ENCODE data around the gene OR52E6. TPM values are rescaled to one million over a fixed set of nuclear protein-coding genes. Genes with fewer than 3 reads are reported as not detected.

Gene OR52E6
- total RNA-seq, 2 experiments from 2014 or later, result not detected

GRCh38 chr11:5878564-5878963, 36.9 kb upstream of the OR52E6 start:
- no TSS peak for BruUV-seq (replicated peaks)
- no peaks in the 10 kb centered on the region for H3K79me2 ChIP-seq (ENCODE audit: insufficient read depth, low read depth, low read length)
- no peak overlapping the region for H3K4me2 ChIP-seq (ENCODE audit: low read length)
- no peak overlapping the region for H3K4me3 ChIP-seq (ENCODE audit: low read depth, low read length, poor library complexity, severe bottlenecking)
- CTCF ChIA-PET (ENCODE audit: unreplicated experiment), result no interaction called here
- no peaks in the 10 kb centered on the region for H3K4me1 ChIP-seq (ENCODE audit: insufficient read depth, low read length, poor library complexity, severe bottlenecking)
- no peaks in the 10 kb centered on the region for H3K36me3 ChIP-seq (ENCODE audit: insufficient read depth, low read length)
- no peak overlapping the region for H3K27ac ChIP-seq (ENCODE audit: low read depth, low read length, poor library complexity, severe bottlenecking)
- POLR2A ChIA-PET, result no interaction called here
- no peaks in the 10 kb centered on the region for H3K9me3 ChIP-seq (ENCODE audit: low read length)
- H4K20me1 ChIP-seq (ENCODE audit: insufficient read depth, low read length), result no peaks in the 10 kb centered on the region
- intact Hi-C loops (cut with micrococcal nuclease; ENCODE audit: unreplicated experiment), result no loop called here
- no peaks in the 10 kb centered on the region for H3K9me2 ChIP-seq (ENCODE audit: insufficient read depth, low read length)
- no peak overlapping the region for H2AFZ ChIP-seq (ENCODE audit: low read length)
- TF ChIP-seq, protein P1, sequence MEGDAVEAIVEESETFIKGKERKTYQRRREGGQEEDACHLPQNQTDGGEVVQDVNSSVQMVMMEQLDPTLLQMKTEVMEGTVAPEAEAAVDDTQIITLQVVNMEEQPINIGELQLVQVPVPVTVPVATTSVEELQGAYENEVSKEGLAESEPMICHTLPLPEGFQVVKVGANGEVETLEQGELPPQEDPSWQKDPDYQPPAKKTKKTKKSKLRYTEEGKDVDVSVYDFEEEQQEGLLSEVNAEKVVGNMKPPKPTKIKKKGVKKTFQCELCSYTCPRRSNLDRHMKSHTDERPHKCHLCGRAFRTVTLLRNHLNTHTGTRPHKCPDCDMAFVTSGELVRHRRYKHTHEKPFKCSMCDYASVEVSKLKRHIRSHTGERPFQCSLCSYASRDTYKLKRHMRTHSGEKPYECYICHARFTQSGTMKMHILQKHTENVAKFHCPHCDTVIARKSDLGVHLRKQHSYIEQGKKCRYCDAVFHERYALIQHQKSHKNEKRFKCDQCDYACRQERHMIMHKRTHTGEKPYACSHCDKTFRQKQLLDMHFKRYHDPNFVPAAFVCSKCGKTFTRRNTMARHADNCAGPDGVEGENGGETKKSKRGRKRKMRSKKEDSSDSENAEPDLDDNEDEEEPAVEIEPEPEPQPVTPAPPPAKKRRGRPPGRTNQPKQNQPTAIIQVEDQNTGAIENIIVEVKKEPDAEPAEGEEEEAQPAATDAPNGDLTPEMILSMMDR (conservative IDR thresholded peaks at IDR 0.05; ENCODE audit: low read length), result no peak
- no peak for TF ChIP-seq EZH2phosphoT487 (IDR thresholded peaks at IDR 0.05; ENCODE audit: borderline replicate concordance, low read depth, low read length)
- DNase-seq (ENCODE audit: low spot score), result no peak

DNA sequence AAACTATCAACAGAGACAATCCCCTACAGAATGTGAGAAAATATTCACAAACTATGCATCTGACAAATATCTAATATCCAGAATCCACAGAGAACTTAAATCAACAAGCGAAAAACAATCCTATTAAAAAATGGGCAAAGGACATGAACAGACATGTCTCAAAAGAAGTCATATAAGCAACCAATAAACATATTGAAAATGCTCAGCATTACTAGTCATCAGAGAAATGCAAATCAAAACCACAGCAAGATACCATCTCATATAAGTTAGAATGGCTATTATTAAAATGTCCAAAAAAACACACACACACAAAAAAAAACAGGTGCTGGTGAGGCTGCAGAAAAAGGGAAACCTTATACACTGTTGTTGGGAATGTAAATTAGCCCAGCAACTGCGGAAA, 24.1 kb upstream of the OR52E6 start:
- Histone ChIP-seq H3K4me2 (ENCODE audit: low read length) (no peak overlapping the region), H3K36me3 (ENCODE audit: insufficient read depth, low read length) (no peaks in the 10 kb centered on the region), H3K27ac (ENCODE audit: low read depth, low read length, poor library complexity, severe bottlenecking) (no peak overlapping the region), H3K4me1 (ENCODE audit: insufficient read depth, low read length, poor library complexity, severe bottlenecking) (no peaks in the 10 kb centered on the region), H3K9me2 (ENCODE audit: insufficient read depth, low read length) (no peaks in the 10 kb centered on the region), H3K79me2 (ENCODE audit: insufficient read depth, low read depth, low read length) (no peaks in the 10 kb centered on the region), H2AFZ (ENCODE audit: low read length) (no peak overlapping the region), H3K9me3 (ENCODE audit: low read length) (no peaks in the 10 kb centered on the region), H4K20me1 (ENCODE audit: insufficient read depth, low read length) (no peaks in the 10 kb centered on the region), H3K4me3 (ENCODE audit: low read depth, low read length, poor library complexity, severe bottlenecking) (no peak overlapping the region)
- DNase-seq (ENCODE audit: low spot score), result no peak
- POLR2A ChIA-PET, result no interaction called here
- TF ChIP-seq EZH2phosphoT487 (IDR thresholded peaks at IDR 0.05; ENCODE audit: borderline replicate concordance, low read depth, low read length), result no peak
- TF ChIP-seq, protein P1 (conservative IDR thresholded peaks at IDR 0.05; ENCODE audit: low read length), result no peak
- intact Hi-C loops (cut with micrococcal nuclease; ENCODE audit: unreplicated experiment), result no loop called here
- CTCF ChIA-PET (ENCODE audit: unreplicated experiment), result no interaction called here
- BruUV-seq (replicated peaks), result no TSS peak

GRCh38 chr11:5857590-5857989, 15.9 kb upstream of the OR52E6 start, which contains the start of gene OR52E8:
Gene OR52E8, minus strand, starts transcription at chr11:5857690. Its CDS starts 0 bp downstream, at chr11:5857690.
- Histone ChIP-seq H3K36me3 (ENCODE audit: insufficient read depth, low read length) (no peaks in the 10 kb centered on the region), H3K79me2 (ENCODE audit: insufficient read depth, low read depth, low read length) (no peaks in the 10 kb centered on the region), H4K20me1 (ENCODE audit: insufficient read depth, low read length) (no peaks in the 10 kb centered on the region), H3K27ac (ENCODE audit: low read depth, low read length, poor library complexity, severe bottlenecking) (no peak within 1 kb of the TSS), H3K9me2 (ENCODE audit: insufficient read depth, low read length) (no peaks in the 10 kb centered on the region), H3K4me3 (ENCODE audit: low read depth, low read length, poor library complexity, severe bottlenecking) (no peak within 1 kb of the TSS), H2AFZ (ENCODE audit: low read length) (no peak within 1 kb of the TSS), H3K4me1 (ENCODE audit: insufficient read depth, low read length, poor library complexity, severe bottlenecking) (no peaks in the 10 kb centered on the region), H3K9me3 (ENCODE audit: low read length) (peaks cover 10% of the 10 kb centered on the region; the same call in 1 of the 2 replicates), H3K4me2 (ENCODE audit: low read length) (no peak within 1 kb of the TSS)
- POLR2A ChIA-PET, result no interaction called here
- BruUV-seq (replicated peaks), result no TSS peak
- DNase-seq (ENCODE audit: low spot score), result no peak
- intact Hi-C loops (cut with micrococcal nuclease; ENCODE audit: unreplicated experiment), result no loop called here
- CTCF ChIA-PET (ENCODE audit: unreplicated experiment), result no interaction called here
- TF ChIP-seq EZH2phosphoT487 (IDR thresholded peaks at IDR 0.05; ENCODE audit: borderline replicate concordance, low read depth, low read length), result no peak
- TF ChIP-seq, protein P1 (conservative IDR thresholded peaks at IDR 0.05; ENCODE audit: low read length), result no peak
